NT2/D1 (cell line): ENCODE measurements around the gene ITGB3BP.

Experiments used
- SUZ12 ChIP-seq: IDR thresholded peaks from 2 replicates; pipeline ENCODE4 v1.6.1; 2011; ENCODE audit not compliant: insufficient read length, insufficient read depth; ENCODE audit errors: extremely low read depth
- YY1 ChIP-seq: IDR thresholded peaks from 2 replicates; pipeline ENCODE4 v1.6.1; 2011; ENCODE audit not compliant: insufficient read length, insufficient read depth

GRCh38 chr1:63486629-63487028 lies 36.4 kb downstream of the ITGB3BP start:
- TF ChIP-seq YY1 (no peak), SUZ12 (no peak)
